SK-N-SH (cell line): ENCODE measurements around the gene WWOX. TPM values are rescaled to one million over a fixed set of nuclear protein-coding genes. Genes with fewer than 3 reads are reported as not detected.

Experiments used
- CTCF ChIA-PET: fragments of 300-600, 350-600 bp; formaldehyde crosslinking; extraction: SDS; loops from one replicate; lab custom pipeline; 2021; lab: Yijun Ruan, JAX
- POLR2A ChIA-PET: fragments of 350-600 bp; sonication (Branson Sonifier 250); formaldehyde crosslinking; extraction: SDS; loops from one replicate; lab custom pipeline; 2020; ENCODE audit warnings: antibody characterized with exemption, inconsistent platforms; lab: Yijun Ruan, JAX
- DNase-seq: peaks from one replicate; pipeline ENCODE4 v3.0.0; 2012
- H2AFZ ChIP-seq: fragments of 200-600 bp; sonication (generic); 2 replicates; pipeline ENCODE4 v1.8.1; 2016; ENCODE audit warnings: antibody characterized with exemption, mild to moderate bottlenecking, low read depth
- H3F3A ChIP-seq: fragments of 200-600 bp; sonication (generic); replicated peaks from 2 replicates; pipeline ENCODE3; 2016; ENCODE audit warnings: antibody characterized with exemption, mild to moderate bottlenecking; ENCODE audit not compliant: insufficient read depth
- H3K27ac ChIP-seq, 2 experiments: fragments of 200-500 bp in 1 of 2; fragments of 200-600 bp in 1 of 2; sonication (Bioruptor generic) in 1 of 2; sonication (generic), shearing (Covaris generic) in 1 of 2; 2 replicates each; pipeline versions ENCODE4 v1.5.1 to v1.6.1; 2014 to 2016; ENCODE audit warnings: low read depth in 2 of 2, inconsistent platforms in 1 of 2, low read length in 1 of 2, mild to moderate bottlenecking in 1 of 2, mixed read lengths in 1 of 2
- H3K27me3 ChIP-seq: fragments of 200-600 bp; sonication (generic), shearing (Covaris generic); 2 replicates; pipeline ENCODE4 v1.6.1; 2016; ENCODE audit warnings: mixed run types; ENCODE audit not compliant: insufficient read depth
- H3K36me3 ChIP-seq, 2 experiments: fragments of 200-500 bp in 1 of 2; fragments of 200-600 bp in 1 of 2; sonication (Bioruptor generic) in 1 of 2; sonication (generic) in 1 of 2; replicated peaks in 1 of 2; 2 replicates each; pipeline versions ENCODE3 to v1.5.1; 2014 to 2016; ENCODE audit warnings: low read length in 1 of 2, mild to moderate bottlenecking in 1 of 2; ENCODE audit not compliant: insufficient read depth in 2 of 2, control insufficient read depth in 1 of 2
- H3K4me1 ChIP-seq, 2 experiments: fragments of 200-500 bp in 1 of 2; fragments of 200-600 bp in 1 of 2; sonication (Bioruptor generic) in 1 of 2; sonication (generic), shearing (Covaris generic) in 1 of 2; 2 replicates each; pipeline versions ENCODE4 v1.5.1 to v1.6.1; 2014 to 2016; ENCODE audit warnings: low read depth in 1 of 2, low read length in 1 of 2, mixed run types in 1 of 2; ENCODE audit not compliant: insufficient read depth in 2 of 2, control insufficient read depth in 1 of 2
- H3K4me2 ChIP-seq: fragments of 200-600 bp; sonication (generic), shearing (Covaris generic); 2 replicates; pipeline ENCODE4 v1.6.1; 2017; ENCODE audit warnings: mixed run types
- H3K4me3 ChIP-seq, 2 experiments: fragments of 200-500 bp in 1 of 2; fragments of 200-600 bp in 1 of 2; sonication (Bioruptor generic) in 1 of 2; sonication (generic), shearing (Covaris generic) in 1 of 2; 2 replicates each; pipeline versions ENCODE4 v1.5.1 to v1.8.1; 2014 to 2016; ENCODE audit warnings: low read depth in 2 of 2, inconsistent platforms in 1 of 2, low read length in 1 of 2, mild to moderate bottlenecking in 1 of 2, mixed read lengths in 1 of 2, moderate library complexity in 1 of 2
- H3K79me2 ChIP-seq: fragments of 200-600 bp; sonication (generic); 2 replicates; pipeline ENCODE4 v1.8.1; 2017; ENCODE audit warnings: mild to moderate bottlenecking; ENCODE audit not compliant: insufficient read depth
- H3K9ac ChIP-seq: fragments of 200-600 bp; sonication (generic); 2 replicates; pipeline ENCODE4 v1.6.1; 2017; ENCODE audit warnings: mixed run types
- H3K9me2 ChIP-seq: fragments of 200-600 bp; sonication (generic); 2 replicates; pipeline ENCODE4 v1.6.1; 2017; ENCODE audit warnings: mixed run types
- H3K9me3 ChIP-seq: fragments of 200-600 bp; sonication (generic); 2 replicates; pipeline ENCODE4 v1.6.1; 2017; ENCODE audit warnings: mixed run types, mild to moderate bottlenecking, moderate library complexity
- H4K20me1 ChIP-seq: fragments of 200-600 bp; sonication (generic); 2 replicates; pipeline ENCODE4 v1.6.1; 2017; ENCODE audit warnings: mild to moderate bottlenecking, mixed run types; ENCODE audit not compliant: insufficient read depth
- EP300 ChIP-seq, 2 experiments: IDR thresholded peaks; 2 replicates each; pipeline versions ENCODE4 v1.4.0 to v1.6.1; 2012; ENCODE audit warnings: borderline replicate concordance in 1 of 2, low read depth in 1 of 2, low read length in 1 of 2
- FOSL2 ChIP-seq: IDR thresholded peaks from 2 replicates; pipeline ENCODE4 v1.4.0; 2012; ENCODE audit warnings: low read depth, mild to moderate bottlenecking, moderate library complexity, borderline replicate concordance
- GABPA ChIP-seq: IDR thresholded peaks from 2 replicates; pipeline ENCODE4 v1.4.0; 2012; ENCODE audit warnings: low read depth, mild to moderate bottlenecking
- GATA2 ChIP-seq: sonication (generic); formaldehyde crosslinking; IDR thresholded peaks from 2 replicates; pipeline ENCODE4 v1.5.0; 2020; ENCODE audit warnings: mild to moderate bottlenecking, missing genetic modification reagents
- IRF3 ChIP-seq: fragments of 150-350 bp; IDR thresholded peaks from 2 replicates; pipeline ENCODE4 v1.6.1; 2016; ENCODE audit warnings: mild to moderate bottlenecking, low read depth, low read length
- JUND ChIP-seq: IDR thresholded peaks from 2 replicates; pipeline ENCODE4 v1.4.0; 2012
- MAX ChIP-seq: IDR thresholded peaks from 2 replicates; pipeline ENCODE4 v1.4.0; 2012; ENCODE audit warnings: low read depth
- MEF2A ChIP-seq: IDR thresholded peaks from 2 replicates; pipeline ENCODE4 v1.4.0; 2012; ENCODE audit warnings: low read depth, borderline replicate concordance
- NRF1 ChIP-seq: IDR thresholded peaks from 2 replicates; pipeline ENCODE4 v1.6.1; 2012; ENCODE audit warnings: low read depth, mild to moderate bottlenecking, low read length
- PBX3 ChIP-seq: IDR thresholded peaks from 2 replicates; pipeline ENCODE4; 2012
- POLR2AphosphoS5 ChIP-seq: IDR thresholded peaks from 2 replicates; pipeline ENCODE4 v1.6.1; 2012; ENCODE audit warnings: low read depth, low read length
- REST ChIP-seq: IDR thresholded peaks from 2 replicates; pipeline ENCODE4 v1.6.1; 2012; ENCODE audit warnings: mild to moderate bottlenecking, low read depth, low read length, moderate library complexity
- RFX5 ChIP-seq: IDR thresholded peaks from 2 replicates; pipeline ENCODE4 v1.6.1; 2012; ENCODE audit warnings: mild to moderate bottlenecking, improper control_type of control experiment, low read length
- RXRA ChIP-seq: IDR thresholded peaks from 2 replicates; pipeline ENCODE4 v1.4.0; 2012; ENCODE audit warnings: low read depth, mild to moderate bottlenecking, borderline replicate concordance
- TAF1 ChIP-seq: IDR thresholded peaks from 2 replicates; pipeline ENCODE4 v1.6.1; 2012; ENCODE audit warnings: low read depth, mild to moderate bottlenecking, low read length, moderate library complexity, borderline replicate concordance
- TCF12 ChIP-seq: IDR thresholded peaks from 2 replicates; pipeline ENCODE4 v1.4.0; 2012
- USF1 ChIP-seq: IDR thresholded peaks from 2 replicates; pipeline ENCODE4 v1.4.0; 2012; ENCODE audit warnings: low read depth, borderline replicate concordance
- USF2 ChIP-seq: fragments of 150-350 bp; IDR thresholded peaks from 2 replicates; pipeline ENCODE4 v1.6.1; 2017; ENCODE audit warnings: antibody characterized with exemption, low read length, low read depth, borderline replicate concordance
- YY1 ChIP-seq: IDR thresholded peaks from 2 replicates; pipeline ENCODE4 v1.4.0; 2012; ENCODE audit warnings: low read depth, mild to moderate bottlenecking
- WGBS: methylation state at CpG from one replicate; pipeline ENCODE4 v1.1.6; 2017; ENCODE audit warnings: low lambda C conversion rate; 5-methylcytosine and 5-hydroxymethylcytosine counted together
- polyA plus RNA-seq, 3 experiments: library from polyadenylated mRNA; depleted of rRNA; stranded (reverse); fragments of >200 nt; gene quantifications; 2 replicates each; pipeline ENCODE4 v1.2.3, GENCODE V29; 2012

Gene WWOX
- polyA plus RNA-seq, 1 of the 3 experiments (the other 2 are of a cell fraction), result 10.8 TPM

- Histone ChIP-seq H3K9me2 (no peaks in the 10 kb centered on the region), H3K4me1 (peaks cover 0 to 8% of the 10 kb centered on the region in 2 experiments; a peak in 1 of 4 replicates)
Observed at GRCh38 chr16:79155904-79156303, 1056.5 kb downstream of the WWOX start.

GRCh38 chr16:79156761-79157160 is 1057.3 kb downstream of the WWOX start:
- Histone ChIP-seq H4K20me1 (no peaks in the 10 kb centered on the region), H3K9me3 (no peaks in the 10 kb centered on the region), H3K4me3 (no peak overlapping the region), H3K79me2 (no peaks in the 10 kb centered on the region), H3K27ac (no peak overlapping the region), H3K4me1 (peaks cover 0 to 8% of the 10 kb centered on the region in 2 experiments; a peak in 1 of 4 replicates), H3K9me2 (no peaks in the 10 kb centered on the region), H3K4me2 (no peak overlapping the region), H3F3A (no peaks in the 10 kb centered on the region), H3K27me3 (no peaks in the 10 kb centered on the region), H3K36me3 (no peaks in the 10 kb centered on the region), H3K9ac (no peak overlapping the region), H2AFZ (no peak overlapping the region)
- TF ChIP-seq GABPA (no peak), MEF2A (no peak), MAX (no peak), USF2 (no peak), USF1 (no peak), TAF1 (no peak), POLR2AphosphoS5 (no peak), PBX3 (no peak), JUND (no peak), TCF12 (no peak), GATA2 (no peak), YY1 (no peak), REST (no peak), RFX5 (no peak), IRF3 (no peak)
- WGBS, result 0% methylated on average over 1 of the region's 1 CpG
- CTCF ChIA-PET, result no interaction called here
- POLR2A ChIA-PET, result no interaction called here
- DNase-seq, result no peak

More at GRCh38 chr16:79155904-79156303, 1056.5 kb downstream of the WWOX start:
- H3K27ac ChIP-seq, result no peak overlapping the region
- H2AFZ ChIP-seq, result no peak overlapping the region
- no peak for DNase-seq
- CTCF ChIA-PET, result interaction anchor here (1.6 kb wide), 1 partner anchor 12 kb away, joined by 3 read pairs; no protein-coding TSS in a partner anchor
- no peak overlapping the region for H3K9ac ChIP-seq
- no peaks in the 10 kb centered on the region for H4K20me1 ChIP-seq
- TF ChIP-seq JUND (no peak), RFX5 (no peak), FOSL2 (no peak), EP300 (IDR thresholded peaks at IDR 0.05; ENCODE audit: borderline replicate concordance in 1 of 2, low read depth in 1 of 2, low read length in 1 of 2) (no peak), PBX3 (no peak), RXRA (no peak), NRF1 (no peak)
- no peaks in the 10 kb centered on the region for H3K9me3 ChIP-seq
- H3F3A ChIP-seq, result no peaks in the 10 kb centered on the region
- no peaks in the 10 kb centered on the region for H3K27me3 ChIP-seq
- H3K36me3 ChIP-seq, result no peaks in the 10 kb centered on the region
- 24% methylated on average over 3 of the region's 4 CpGs for WGBS
- POLR2A ChIA-PET, result no interaction called here
- H3K79me2 ChIP-seq, result no peaks in the 10 kb centered on the region
- H3K4me2 ChIP-seq, result no peak overlapping the region
- no peak overlapping the region for H3K4me3 ChIP-seq
